Stimulated activated CD8-positive, alpha-beta memory T cell treated with anti-CD3 and anti-CD28 coated beads, Interleukin-2, amount 100 ng/mL, for 48 hours (primary cell): ENCODE data around the gene ALX1.

Source experiments
- DNase-seq, 2 donors: peaks; one replicate each; pipeline ENCODE4 v3.0.0-alpha.2; 2020; ENCODE audit warnings: low read depth in 2 of 2

ALX1 gene

DNA sequence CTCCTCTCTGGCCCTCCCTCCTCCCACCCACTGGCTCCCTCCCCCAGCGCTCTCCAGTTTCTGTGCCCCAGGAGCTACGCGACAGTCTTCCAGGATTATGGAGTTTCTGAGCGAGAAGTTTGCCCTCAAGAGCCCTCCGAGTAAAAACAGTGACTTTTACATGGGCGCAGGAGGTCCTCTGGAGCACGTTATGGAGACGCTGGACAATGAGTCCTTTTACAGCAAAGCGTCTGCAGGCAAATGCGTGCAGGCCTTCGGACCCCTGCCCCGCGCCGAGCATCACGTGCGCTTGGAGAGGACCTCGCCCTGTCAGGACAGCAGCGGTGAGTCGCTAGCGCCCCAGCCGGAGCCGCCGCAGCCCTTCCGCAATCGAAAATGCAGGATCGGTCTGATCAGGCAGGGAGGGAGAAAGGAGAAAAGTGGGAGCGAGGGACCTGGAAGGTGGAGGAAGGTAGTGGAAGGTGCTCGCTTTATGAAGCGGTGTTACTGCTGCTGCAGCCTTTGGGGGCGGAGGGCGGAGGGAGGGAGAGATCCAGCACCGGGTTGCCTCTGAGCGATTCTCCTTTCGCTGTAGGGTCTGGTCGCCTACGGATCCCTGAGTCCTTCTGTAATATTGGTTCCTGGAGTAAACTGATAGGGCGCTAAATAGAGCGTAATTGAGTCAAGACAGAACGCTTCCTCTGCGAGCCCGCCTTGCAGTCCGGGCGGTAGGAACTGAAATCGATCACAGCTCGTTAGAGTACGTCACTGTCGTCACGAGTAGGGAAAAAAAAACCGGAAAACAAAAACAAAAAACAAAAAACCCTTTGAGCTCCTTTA is at the start of gene ALX1:
ALX1 (plus strand) TSS at position 56 of the 819 bp plus-strand sequence; CDS start at position 98, 42 bp downstream.
- no peak for DNase-seq

GRCh38 chr12:85237327-85237726 is 42.7 kb upstream of the ALX1 start:
- DNase-seq = no peak

GRCh38 chr12:85244561-85244960 is 35.5 kb upstream of the ALX1 start:
- DNase-seq = no peak

DNA sequence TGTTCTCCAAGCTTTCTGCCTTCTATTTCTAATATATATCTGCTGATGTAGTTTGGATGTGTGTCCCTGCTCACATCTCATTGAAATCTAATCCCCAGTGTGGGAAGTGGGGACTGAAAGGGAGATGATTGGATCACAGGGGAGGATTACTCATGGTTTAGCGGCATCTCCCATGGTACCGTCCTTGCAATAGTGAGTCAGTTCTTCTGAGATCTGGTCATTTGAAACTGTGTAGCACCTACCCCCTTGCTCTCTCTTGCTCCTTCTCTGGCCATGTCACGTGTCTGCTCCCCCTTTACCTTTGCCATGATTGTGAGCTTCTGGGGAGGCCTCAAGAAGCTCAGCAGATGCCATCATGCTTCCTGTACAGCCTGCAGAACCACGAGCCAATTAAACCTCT is 26.2 kb upstream of the ALX1 start:
- DNase-seq = no peak

GRCh38 chr12:85257671-85258070 is 22.3 kb upstream of the ALX1 start:
- no peak for DNase-seq

DNA sequence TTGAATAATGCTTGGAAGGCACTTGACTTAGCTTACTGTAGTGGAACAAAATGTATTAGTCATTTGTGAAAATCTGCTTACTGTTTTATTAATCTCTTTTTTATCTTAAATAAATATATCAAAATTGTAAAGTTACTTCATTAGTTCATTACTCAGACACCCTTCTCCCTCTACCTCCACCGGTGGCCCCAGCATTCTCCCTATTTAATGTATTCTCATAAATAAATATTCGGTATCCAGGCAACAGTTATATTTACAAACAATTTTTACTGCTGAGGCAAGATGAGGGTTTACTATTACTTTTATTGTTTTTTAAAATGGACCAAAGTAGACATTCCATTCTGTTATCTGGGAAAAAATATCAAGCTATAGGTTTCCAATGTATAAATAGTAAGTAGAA is 19.6 kb upstream of the ALX1 start:
- DNase-seq = no peak

DNA sequence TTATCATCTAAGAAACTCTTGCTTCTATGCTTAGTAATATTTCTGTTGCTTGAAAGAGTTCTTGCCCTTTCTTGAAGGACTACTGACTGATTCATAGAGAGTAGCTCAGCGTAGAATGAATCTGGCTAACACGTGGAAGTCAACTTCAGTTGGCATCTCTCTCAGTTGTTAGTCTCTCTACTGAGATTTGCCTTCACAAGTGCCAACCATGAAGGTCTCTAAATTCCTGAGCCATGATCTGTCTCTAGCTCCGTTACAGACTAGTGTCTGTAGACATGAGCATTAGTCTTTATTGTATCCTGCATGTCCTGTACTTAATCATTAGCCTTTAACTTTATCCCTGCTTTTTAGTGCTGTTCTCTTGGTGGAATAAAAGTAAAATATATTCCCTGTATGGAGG is 19.1 kb upstream of the ALX1 start:
- no peak for DNase-seq

GRCh38 chr12:85266356-85266755 is 13.7 kb upstream of the ALX1 start:
- no peak for DNase-seq

GRCh38 chr12:85273381-85274314 is 6.4 kb upstream of the ALX1 start:
- no peak for DNase-seq

DNA sequence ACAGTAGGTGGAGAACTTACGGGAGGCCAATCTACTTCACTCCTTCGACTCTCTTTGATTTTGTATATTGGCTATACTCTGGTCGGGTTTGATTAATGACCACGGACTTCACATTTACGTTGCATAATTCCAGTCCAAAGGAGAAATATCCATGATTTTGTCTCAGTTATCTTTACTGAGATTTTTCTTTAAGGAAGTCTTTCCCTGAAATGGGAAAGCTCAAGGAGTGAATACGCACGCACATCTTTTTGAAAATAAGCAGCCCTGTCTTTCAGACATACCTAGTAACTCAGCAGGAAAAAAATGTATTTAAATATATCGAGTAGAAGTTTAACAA is 5.7 kb upstream of the ALX1 start:
- DNase-seq = no peak

GRCh38 chr12:85275374-85275773 is 4.6 kb upstream of the ALX1 start:
- DNase-seq = no peak

DNA sequence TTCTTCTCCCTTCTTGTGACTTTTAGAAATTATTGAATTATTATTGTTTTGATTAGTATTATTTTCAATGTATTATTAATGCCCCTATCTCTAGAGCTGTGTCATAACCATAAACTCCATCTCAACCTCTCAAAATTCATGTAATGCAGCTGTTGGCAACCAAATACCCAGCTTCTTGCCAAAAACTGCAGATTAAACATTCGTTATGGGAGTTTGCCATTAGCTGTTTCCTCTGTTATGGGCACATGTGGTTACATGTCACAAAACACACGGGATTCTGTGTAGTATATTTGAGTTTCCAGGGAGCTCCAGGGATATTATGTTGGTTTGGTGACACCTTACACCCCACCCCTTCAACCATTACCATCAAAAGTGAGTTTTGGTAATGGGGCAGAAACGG is 2.8 kb upstream of the ALX1 start:
- DNase-seq = no peak

GRCh38 chr12:85277900-85278597 is 2.0 kb upstream of the ALX1 start:
- DNase-seq = no peak

DNA sequence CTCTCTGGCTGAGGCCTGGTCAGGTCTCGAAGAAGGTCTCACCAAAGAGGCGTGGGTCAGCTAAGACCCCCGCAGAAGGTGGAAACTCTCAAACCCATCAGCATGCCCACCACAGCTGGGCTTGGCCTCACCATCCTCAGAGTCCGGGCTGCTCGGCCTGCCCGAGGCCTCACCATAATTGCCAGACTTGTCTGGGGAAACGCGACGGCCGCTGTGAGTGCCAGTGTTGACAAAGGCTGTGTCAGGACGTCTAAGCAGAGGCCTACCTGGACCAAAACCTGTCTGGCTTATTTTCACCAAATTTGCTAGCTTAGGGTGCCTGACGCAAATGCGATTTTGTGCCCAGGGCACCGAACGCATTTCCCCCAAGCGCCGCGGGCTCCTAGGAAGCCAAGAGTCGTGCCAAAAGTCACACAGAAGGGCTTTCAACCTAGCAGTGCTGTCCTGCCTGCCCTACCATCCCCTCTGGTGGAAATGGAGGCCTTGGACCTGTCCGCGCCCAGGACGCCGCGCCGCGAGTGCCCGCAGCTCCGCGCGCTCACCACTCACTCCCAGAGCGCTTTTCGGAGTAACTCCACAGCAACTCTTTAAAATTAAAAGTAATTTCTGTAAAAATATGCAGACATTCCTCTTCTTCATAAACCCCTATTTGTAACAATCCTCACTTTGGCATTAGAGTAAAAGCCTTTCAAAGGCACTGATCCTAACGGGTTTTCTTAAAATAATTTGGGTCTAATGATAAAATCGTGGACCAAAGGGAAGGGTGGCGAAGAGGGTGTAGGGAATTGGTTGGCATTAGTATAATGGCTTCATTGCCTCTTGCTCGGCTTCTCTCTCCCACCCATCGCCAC is 1.2 kb upstream of the ALX1 start:
- DNase-seq = no peak

- DNase-seq = no peak
Observed at GRCh38 chr12:85279449-85280164, 413 bp upstream of the ALX1 start.

DNA sequence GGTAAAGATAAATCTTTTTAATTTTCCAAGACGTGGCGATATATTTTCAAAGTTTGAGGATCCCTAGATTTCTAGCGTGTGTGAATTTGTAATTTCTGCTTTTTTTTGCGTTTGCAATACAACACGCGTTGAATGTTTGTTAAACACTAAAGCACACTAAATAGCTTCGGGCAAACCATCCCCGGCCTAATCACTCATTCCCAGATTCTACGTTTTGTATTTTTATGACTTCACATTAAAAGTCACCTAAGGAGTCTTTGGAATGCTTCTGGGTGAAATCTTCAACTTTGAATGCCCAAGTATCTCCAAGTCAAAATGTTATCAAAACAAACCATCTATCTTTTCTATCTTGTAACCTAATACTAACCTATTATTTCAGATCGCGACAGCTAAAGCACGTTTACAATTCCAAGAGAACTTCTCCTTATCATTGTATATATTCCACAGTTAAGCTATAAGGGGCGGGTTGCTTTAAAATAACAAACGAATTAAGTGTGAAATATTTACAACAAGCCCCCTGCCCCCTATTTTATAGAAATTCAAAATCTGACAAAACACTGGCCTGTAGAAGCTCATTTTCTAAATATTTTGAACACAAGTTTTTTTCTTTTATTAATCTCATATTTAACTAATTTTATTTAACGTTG is 1.1 kb downstream of the ALX1 start:
- DNase-seq = no peak

DNA sequence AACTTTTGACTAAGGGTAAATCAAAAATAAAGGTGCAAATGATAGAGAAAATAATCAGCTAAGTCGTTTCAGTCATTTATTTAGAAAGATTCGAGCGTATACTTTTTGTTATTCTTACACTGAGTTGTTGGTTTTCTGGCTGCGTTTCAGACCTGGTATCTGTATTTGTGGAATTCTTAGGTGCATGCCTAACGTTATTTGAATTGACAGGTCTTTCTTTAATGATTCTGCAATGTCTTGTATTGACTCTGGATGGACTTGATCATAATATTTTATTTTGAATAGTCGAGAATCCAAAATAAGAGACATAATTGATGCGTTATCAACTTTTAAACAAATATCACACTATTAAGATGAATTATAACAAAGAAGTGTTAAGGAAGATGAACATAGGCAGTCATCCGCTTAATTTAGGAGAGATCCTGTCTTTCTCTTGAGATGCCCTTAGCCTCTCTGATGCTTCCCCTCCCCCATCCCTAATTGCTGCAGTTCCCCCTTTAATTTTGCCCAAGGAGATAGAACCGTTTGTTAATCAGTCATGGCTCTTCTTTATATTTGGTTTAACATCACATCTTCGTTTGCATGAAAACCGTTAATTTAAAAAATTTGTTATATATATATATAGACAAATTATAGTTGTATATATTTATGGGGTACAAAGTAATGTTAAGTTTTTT is 1.8 kb downstream of the ALX1 start:
- DNase-seq = no peak

DNA sequence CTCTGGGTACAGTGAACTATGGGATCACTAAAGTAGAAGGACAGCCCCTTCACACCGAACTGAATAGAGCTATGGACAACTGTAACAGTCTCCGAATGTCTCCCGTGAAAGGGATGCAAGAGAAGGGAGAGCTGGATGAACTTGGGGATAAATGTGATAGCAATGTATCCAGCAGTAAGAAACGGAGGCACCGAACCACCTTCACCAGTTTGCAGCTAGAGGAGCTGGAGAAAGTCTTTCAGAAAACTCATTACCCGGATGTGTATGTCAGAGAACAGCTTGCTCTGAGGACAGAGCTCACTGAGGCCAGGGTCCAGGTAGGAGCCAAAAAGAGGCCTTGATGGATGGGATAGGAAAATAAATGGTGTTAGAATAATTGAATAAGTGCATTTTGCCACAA is 3.5 kb downstream of the ALX1 start:
- no peak for DNase-seq

DNA sequence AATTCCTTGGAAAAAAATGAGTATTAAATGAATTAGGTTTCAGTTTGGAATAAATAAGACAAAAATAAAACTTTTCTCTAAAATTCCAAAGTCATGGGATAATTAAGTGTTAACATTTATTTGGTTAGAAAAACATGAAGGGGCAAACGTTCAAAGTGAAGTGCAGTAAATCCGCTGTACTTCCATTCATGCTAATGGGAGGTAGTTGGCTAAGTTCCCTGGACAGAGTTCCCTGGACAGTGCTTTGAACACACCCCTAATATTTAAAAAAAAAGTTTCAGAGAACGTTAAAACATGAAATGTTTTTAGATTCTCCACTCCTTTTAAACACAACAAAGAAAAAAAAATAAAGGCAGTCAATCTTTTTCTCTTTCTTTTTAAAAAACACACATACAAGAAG is 16.3 kb downstream of the ALX1 start:
- no peak for DNase-seq

GRCh38 chr12:85299053-85299452 is 19.0 kb downstream of the ALX1 start:
- no peak for DNase-seq
